ENCODE measurements around the gene MKS1.

The MKS1 gene

GRCh38 chr17:58208344-58208743, 10.7 kb downstream of the MKS1 start:
- no peak for TF ChIP-seq CTCF (IDR thresholded peaks at IDR 0.05; ENCODE audit: insufficient read depth, low read depth, low read length, missing control alignments)
- no peak for DNase-seq (ENCODE audit: low read depth)
- H3K4me3 ChIP-seq (ENCODE audit: low read depth, low read length), result no peak overlapping the region

GRCh38 chr17:58207451-58207850, 11.6 kb downstream of the MKS1 start:
- H3K4me3 ChIP-seq (ENCODE audit: low read depth, low read length), result no peak overlapping the region
- DNase-seq (ENCODE audit: low read depth), result no peak

GRCh38 chr17:58205936-58206335, 13.1 kb downstream of the MKS1 start:
- no peak overlapping the region for H3K4me3 ChIP-seq (ENCODE audit: low read depth, low read length)
- no peak for DNase-seq (ENCODE audit: low read depth)
- TF ChIP-seq CTCF (IDR thresholded peaks at IDR 0.05; ENCODE audit: insufficient read depth, low read depth, low read length, missing control alignments), result no peak

More at GRCh38 chr17:58207451-58207850, 11.6 kb downstream of the MKS1 start:
- no peak for TF ChIP-seq CTCF (IDR thresholded peaks at IDR 0.05; ENCODE audit: insufficient read depth, low read depth, low read length, missing control alignments)

- no peak for TF ChIP-seq CTCF (IDR thresholded peaks at IDR 0.05; ENCODE audit: insufficient read depth, low read depth, low read length, missing control alignments)
- DNase-seq (ENCODE audit: low read depth), result no peak
- H3K4me3 ChIP-seq (ENCODE audit: low read depth, low read length), result no peak overlapping the region
Observed at GRCh38 chr17:58204796-58205195, 14.3 kb downstream of the MKS1 start.

- no peak overlapping the region for H3K4me3 ChIP-seq (ENCODE audit: low read depth, low read length)
- TF ChIP-seq CTCF (IDR thresholded peaks at IDR 0.05; ENCODE audit: insufficient read depth, low read depth, low read length, missing control alignments), result no peak
- DNase-seq (ENCODE audit: low read depth), result no peak
Observed at GRCh38 chr17:58202859-58203258, 16.2 kb downstream of the MKS1 start.

GRCh38 chr17:58200024-58200633, 18.9 kb downstream of the MKS1 start:
- no peak overlapping the region for H3K4me3 ChIP-seq (ENCODE audit: low read depth, low read length)
- peak; percentile 81 for TF ChIP-seq CTCF (IDR thresholded peaks at IDR 0.05; ENCODE audit: insufficient read depth, low read depth, low read length, missing control alignments)
- peak; percentile 67 for DNase-seq (ENCODE audit: low read depth)

- DNase-seq (ENCODE audit: low read depth), result no peak
- TF ChIP-seq CTCF (IDR thresholded peaks at IDR 0.05; ENCODE audit: insufficient read depth, low read depth, low read length, missing control alignments), result no peak
Observed at GRCh38 chr17:58196610-58197009, 22.4 kb downstream of the MKS1 start.

More at GRCh38 chr17:58196610-58197009, 22.4 kb downstream of the MKS1 start:
- H3K4me3 ChIP-seq (ENCODE audit: low read depth, low read length), result no peak overlapping the region
